ENCODE results near the gene ZCCHC9.
"Not testable (repeated sequence)": the region's sequence is repeated elsewhere in the genome, so short reads cannot be mapped to it uniquely, and the experiment has no call there.

ZCCHC9 gene

DNA sequence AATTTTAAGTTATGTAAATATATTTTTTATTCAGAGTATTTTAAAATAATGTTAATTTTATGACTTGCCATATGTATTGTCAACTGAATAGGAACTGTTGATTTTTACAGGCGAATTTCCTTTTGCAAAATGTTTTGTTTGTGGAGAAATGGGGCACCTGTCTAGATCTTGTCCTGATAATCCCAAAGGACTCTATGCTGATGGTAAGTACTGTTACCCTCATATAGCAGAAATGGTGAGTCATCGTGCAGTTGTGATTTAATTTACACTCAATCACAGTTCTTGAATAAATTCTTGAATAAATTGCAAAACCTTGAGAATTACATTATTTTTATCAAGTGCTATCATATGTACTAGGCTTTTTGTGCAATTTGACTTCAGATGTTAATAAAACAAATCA is 7.4 kb downstream of the ZCCHC9 start:
- no peak for DNase-seq

DNA sequence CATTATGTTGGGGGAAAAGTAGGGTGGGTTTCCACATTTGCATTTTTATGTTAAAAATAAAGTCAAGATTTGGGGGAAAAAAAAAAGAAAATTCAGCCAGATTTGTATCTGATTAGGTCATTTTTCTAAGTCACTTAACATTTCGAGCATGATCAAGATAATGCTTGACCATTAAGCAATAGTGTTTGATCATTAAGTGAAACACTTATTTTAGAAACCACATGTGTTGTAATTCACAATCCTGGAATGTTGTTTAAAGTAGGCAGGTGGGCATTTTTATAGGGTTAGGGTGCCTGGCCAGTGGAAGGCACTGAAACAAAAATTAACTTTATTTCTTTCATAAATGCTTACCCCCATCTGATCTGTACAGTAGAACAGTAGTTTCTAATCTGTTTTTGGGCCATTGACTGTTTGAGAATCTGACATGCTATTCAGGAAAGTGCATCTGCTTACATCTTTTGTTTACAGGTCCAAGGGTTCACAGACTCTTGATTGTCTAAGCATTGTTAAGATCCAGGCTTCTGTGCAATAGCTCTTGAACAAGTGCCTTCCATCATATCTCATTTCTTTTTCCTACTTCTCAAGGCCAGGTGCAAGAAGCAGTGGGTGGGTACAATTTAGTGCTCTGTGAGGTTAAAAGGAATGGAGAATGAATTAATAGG is 9.1 kb downstream of the ZCCHC9 start:
- DNase-seq: no peak

DNA sequence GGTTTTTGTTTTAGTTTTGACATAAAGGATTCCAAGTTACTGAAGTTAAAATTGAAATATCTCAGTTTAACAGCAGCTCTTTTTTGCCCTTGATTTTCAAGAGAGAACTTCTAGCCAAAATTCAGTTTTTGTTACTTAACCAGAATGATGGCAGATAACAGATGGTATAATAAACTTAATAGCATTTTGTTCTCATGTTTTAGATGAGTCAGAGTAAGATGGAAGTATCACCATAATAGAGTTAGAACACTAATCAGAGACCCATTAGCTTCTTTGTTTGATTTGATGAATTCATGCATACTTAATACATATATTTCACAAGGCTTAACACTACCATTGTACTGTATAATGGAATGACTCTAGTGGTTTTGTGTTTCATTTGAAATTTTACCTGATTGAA is 11.9 kb downstream of the ZCCHC9 start:
- no peak for DNase-seq

DNA sequence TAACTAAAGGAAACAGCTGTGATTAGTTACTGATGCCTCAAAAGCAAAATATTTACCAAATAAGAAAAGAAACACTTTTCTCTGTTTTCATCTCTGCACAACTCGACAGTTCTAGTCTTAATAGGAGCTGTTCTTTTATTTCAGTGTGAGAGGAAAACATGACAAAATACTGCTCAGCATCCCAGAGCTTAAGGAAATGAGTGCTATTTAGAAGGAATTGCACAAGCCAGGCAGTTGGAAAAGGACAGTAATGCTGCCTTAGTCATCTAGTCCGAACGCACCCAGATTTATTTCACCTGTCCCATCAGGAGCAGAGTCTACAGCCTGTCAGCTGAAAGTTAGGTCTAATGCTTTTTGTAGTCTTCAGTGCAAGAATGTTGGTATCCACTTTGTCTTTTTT is 12.3 kb downstream of the ZCCHC9 start:
- no peak for DNase-seq

DNA sequence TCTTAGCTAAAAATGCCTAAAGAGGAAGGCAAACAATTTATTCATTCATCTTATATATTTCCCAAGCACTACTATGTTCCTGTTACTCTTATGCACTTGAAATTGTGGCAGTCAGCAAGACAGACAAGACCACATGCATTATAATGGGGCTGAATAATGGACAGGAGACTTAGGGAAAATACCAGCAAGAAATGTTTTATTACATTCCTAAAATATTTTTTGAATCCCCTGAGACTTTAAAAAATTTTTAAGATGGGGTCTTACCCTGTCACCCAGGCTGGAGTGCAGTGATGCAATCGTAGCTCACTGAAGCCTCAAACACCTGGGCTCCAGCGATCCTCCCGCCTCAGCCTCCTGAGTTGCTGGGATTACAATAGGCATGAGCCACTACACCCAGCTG is 13.2 kb downstream of the ZCCHC9 start:
- DNase-seq: no peak

DNA sequence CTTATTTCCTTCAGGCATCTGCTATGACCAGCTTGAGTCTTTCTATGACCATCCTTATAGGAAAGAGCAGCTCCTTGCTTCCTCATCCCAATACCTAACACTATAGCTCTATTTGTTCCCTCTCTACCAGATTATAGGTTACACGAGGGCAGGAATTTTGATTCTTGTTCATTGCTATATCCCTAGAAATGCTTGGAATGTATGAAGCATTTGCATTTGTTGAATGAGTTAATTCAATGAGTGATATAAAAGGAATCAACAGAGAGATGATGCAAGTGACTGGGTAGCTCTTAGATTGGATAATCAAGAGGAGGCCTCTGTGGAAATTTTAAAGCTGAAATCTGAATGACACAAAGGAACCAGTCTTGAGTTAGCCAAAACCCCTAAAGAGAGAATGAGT is 13.9 kb downstream of the ZCCHC9 start:
- no peak for DNase-seq

DNA sequence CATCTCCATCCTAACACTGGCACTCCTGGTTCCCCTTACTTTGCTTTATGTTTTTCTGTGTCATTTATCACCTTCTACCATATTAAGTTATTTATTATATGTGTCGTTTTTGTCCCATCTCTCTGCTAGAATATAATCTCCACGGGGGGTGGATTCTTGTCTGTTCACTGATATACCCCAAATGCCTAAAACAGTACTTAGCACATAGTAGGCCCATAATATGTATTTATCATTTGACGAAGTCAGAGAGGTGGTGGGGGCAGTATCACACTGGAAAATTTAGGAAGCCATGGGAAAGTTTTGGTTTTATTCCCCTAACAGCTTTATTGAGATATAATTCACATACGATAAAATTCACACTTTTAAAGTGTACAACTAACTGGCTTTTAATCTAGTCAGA is 14.4 kb downstream of the ZCCHC9 start:
- no peak for DNase-seq

DNA sequence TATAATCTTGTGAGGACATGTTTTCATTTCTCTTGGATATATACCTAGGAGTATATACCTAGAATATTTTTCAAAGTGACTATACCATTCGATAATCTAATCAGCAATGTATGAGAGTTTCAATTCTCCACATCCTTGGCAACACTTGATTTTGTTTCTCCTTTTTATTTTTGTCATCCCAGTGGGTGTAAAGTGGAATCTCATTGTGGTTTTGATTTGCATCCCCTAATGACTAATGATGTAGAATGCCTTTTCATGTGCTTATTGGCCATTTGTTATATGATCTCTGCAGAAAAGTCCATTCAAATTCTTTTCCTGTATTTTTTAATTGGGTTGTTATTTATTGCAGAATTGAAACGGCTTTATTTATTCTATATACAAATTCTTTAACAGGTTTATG is 15.2 kb downstream of the ZCCHC9 start:
- DNase-seq: no peak

DNA sequence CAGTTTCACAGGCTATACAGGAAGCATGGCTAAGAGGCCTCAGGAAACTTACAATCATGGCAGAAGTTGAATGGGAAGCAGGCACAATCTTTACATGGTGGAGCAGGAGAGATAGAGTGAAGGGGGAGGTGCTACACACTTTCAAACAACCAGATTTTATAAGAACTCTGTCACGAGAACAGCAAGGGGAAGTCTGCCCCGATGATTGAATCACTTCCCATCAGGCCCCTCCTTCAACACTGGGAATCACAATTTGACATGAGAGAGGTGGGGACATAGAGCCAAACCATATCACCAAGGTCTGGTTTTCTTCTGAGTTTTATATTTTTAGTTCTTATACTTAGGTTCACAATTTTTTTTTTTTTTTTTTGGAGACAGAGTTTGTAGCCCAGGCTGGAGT is 16.1 kb downstream of the ZCCHC9 start:
- no peak for DNase-seq

DNA sequence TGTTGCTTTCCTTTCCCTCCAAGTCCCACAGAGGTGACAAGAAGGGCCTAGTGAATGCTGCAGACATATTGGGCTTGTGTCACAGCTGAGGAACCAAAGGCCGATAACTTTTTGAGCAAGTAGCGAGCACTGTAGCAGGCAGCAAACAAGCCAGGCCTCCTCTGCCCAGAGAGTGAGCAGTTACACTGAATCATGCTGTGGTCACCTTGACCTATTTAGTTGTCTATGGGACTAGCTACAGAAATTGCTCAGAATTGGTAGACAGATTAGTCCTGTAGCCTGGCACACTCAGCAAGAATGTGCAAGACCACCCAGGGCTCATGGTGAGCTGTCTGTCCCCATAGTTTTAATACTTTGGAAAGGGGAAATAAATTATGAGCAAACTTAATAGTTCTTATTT is 25.2 kb downstream of the ZCCHC9 start:
- no peak for DNase-seq

DNA sequence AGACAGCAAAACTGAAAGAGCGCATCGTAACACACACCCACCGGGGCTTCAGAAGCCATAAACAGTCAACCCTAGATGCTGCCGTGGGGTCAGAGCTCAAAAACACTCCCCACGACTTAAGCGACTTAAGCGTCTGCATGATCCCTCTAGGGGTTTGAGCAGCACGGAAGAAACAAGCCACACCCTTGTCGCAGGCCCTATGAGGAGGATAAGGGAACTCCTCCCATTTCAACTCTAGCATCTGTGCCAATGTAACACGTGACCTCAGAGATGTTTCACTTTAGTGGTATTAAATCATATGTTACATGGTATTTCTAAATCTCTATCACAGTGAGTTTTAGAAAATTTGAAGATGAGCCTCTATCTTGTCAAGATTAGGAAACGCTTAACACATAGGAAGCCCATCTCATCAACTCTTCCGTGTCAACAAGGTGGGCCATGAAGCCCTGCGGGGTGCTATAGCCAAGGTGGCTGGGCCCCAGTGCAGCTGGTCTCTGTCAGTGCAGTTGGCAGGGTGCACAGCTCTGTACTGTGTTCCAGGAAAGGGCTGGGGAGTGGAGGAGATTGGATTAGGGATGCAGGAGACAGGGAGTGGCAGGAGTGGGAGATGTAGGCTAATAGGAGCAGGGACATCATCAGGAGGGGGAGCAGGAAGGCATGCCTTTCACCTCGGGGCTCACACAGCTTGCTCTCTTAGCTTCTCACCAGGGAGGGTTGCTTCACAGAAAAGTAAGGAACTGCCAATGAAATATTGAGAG is 33.1 kb downstream of the ZCCHC9 start:
- DNase-seq: no peak

DNA sequence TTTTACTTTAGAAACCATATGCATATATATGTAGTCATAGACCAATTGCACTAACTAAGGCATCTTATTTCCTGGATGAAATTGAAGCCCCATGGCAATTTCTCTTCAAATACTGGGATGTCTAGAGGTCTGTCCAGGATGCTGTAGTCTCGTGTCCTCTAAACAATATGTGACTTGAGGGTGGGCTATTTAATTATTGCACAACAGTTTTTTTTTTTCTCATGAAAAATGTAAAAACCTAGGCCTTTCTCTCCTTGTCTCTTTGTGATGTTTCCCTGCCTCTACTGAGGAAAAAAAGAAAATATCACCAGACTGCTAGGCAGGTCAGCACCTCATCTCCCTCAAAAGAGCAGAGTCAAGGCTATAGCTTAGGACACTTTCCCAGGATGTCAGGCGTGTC is 34.6 kb downstream of the ZCCHC9 start:
- DNase-seq: no peak

DNA sequence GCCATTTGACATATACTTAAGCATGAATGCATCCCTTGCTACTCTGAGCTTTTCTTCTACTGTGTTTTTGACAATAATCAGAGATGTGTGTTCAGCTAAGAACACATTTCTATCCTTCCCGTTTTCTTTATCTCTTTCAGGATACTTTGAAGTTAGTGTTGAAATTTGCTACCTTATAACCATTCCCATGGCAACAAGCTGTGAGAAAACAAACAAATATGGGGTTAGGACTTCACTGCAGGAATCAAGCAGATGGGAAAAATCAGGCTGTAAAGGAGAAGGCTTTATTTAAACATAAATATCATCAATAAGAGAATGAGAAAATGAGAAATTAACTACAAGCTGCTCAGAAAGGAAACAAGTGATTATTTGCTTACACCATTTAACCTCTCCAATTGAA is 35.2 kb downstream of the ZCCHC9 start:
- no peak for DNase-seq

DNA sequence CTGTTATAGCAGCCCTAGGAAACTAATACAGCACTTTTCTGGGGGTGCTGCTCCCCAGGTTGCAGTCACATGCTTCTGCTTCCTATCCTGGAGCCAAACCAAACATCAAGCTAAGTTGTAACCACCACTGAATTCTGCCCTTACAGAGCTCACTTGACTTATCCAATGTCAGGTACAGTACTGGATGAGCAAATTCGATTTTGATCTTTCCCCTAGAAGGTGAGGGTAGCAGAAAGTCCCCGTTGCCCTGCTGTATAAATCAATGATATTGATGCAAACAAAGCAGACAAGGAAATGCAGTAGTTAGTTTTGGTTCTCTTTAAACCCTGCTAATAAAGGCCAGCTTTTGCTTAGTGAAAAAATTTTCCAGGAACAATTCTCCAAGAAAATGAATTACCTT is 36.4 kb downstream of the ZCCHC9 start:
- no peak for DNase-seq

DNA sequence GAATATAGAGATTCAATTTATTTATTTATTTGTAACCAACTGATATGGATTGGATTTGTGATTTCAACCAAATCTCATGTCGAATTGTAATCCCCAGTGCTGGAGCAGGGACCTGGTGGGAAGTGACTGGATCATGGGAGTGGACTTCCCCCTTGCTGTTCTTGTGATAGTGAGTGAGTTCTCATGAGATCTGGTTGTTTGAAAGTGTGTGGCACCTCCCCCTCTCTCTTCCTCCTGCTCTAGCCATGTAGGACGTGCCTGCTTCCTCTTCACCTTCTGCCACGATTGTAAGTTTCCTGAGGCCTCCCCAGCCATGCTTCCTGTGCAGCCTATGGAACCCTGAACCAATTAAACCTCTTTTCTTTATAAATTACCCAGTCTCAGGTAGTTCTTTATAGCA is 36.8 kb downstream of the ZCCHC9 start:
- not testable (repeated sequence) for DNase-seq

DNA sequence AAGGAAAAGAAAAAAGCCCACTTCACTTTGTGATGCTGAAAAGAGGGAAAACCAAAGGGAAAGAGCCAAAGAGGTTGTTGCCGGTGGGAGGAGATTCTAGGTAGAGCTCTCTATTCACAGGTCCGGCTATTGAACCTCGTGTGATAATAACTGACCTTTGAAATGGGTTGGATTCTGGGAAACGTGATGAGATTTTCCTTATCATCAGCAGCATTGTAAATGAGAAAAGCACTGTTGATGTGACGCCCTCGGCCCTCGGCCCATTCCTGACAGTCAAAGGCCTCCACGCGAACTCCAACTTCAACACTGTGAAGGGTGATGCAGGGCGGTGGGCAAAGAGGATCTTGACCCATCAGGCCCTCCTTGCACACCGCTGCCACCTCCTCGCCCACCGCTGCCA is 43.3 kb downstream of the ZCCHC9 start:
- no peak for DNase-seq

DNA sequence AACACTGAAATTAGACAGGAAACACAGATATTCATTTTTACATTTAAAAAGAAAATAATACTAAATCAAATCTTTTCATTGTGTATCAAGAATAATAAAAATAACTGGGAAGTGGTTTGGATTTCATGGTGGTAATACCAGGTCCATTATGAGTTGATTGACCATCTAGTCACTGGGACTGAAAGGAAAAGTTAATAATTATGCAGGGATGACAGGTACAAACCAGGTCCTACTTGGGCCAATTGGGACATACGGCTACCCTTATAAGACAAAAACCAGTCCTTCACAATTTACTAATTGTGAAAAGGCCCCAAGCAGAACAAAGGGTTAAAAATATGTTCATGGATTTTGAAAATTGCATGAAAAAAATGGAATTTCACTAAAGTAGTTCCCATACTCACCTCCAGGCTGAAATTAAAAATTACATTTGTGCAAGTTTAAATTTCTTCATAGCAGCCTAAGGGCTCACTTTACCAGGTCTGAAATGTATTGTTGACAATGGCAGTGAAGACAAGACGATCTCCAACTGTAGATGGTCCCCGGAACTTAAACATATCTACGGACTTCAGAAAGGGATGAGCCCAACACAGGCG is 44.1 kb downstream of the ZCCHC9 start:
- DNase-seq: no peak

DNA sequence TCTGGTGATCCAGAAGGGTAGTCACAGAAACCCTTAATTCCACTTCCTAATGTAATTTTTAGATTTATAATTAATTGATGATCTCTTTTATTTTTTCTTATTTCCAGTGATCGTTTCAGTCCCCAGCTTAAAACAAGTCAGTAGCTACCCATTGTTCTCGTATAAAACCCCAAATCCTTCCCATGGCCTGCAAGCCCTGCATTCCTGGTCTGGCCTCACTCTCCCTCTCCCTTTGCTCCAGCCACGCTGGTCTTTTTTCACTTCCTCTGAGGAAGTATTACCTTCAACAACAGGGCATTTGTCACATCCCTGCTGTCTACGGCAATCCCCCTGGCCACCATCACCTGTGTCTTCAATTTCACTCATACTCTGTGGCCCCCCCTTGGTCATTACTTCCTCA is 47.8 kb downstream of the ZCCHC9 start:
- no peak for DNase-seq

DNA sequence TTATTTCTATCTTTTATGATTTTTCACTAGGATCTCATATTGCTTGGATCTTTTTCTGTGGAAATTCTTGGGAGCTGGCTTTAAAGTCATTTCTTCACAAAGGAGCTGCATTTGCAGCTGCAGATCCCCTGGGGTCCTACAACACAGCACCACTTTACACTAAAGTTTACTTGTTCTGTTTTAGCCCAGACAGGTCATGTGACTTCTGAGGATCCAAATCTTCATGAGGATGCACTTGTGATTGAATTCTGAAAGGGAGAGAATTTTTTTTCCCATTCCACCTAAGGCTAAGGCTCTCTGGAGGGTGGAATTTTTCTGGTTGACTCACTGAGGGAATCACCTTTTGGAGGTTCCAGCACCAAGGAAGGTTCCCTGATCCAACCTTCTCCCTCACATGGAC is 49.1 kb downstream of the ZCCHC9 start:
- DNase-seq: no peak

DNA sequence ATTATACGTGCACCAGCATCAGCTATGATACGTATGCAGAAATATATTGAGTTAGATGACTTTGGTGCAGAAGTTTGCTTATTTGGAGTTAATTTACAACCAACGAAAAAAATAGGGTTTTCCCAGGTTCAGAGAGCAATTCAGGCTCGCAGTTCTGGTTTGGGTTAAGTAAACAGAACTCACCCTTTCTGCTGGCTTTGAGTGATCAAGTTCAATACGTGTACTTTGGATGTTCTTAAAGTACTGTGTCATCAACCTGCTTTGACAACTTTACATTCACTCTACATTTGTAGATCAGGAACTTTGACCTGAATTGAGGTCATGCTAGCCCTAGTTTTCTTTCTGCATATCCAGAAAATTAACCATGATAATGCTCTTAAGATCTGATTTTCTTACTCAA is 51.8 kb downstream of the ZCCHC9 start:
- DNase-seq: no peak

DNA sequence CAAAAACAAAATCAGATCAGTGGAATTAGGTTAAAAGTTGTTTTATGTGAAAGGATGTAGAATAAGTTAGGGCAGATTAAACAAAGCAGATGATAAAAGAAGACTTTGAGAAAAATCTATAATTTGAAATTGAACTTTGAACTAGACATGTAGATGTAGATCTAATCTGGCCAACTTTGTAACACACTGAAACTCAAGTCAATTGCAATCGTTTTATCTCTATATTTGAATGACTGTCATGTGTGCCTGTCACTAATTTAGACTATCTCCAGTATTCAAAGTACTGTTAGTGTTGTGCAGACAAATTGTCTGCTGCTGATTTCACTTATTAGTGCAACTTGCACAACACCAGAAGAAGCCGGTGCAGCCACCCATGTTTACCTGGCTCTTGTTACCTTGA is 52.7 kb downstream of the ZCCHC9 start:
- DNase-seq: no peak

DNA sequence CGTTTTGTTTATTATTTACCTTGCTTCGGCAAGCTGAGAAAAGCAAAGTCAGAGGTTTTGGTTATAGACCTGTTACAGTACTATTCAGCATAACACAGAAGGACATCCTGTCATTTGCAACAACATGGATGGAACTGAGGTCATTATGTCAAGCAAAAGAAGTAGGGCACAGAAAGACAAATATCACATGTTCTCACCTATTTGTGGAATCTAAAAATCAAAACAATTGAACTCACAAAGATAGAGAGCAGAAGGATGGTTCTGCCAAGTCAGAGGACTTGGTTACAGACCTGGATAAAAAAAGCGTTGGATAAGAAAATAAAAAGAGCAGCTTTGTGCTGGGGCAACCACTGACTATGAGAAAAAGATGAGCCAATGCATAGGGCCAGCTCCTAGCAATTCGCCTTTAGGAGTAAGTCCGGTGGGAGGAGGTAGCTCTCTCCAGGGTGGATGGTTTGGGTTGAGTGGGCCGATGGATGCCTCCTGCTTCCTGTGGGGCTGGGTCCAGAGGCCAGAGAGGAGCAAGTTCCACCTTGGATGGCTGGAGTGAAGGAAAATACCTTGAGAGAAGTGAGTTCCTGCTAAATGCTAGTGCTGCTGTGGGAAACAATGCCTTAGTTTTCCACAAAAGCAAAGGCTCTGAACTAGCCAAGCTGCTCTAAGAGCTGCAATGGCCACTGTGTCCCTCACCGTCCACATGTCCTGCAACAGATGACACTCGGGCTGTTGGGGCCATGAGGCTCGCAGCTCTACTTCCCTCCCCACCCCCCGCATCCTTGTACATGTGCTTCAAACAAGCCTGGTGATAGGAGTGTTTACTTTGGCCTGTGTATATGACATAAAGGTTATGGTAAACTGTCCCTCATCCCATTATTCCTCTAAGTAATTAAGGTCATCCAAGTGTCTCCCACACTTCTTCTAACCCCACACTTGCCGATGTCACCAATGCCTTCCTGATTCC is 54.2 kb downstream of the ZCCHC9 start:
- no peak for DNase-seq

DNA sequence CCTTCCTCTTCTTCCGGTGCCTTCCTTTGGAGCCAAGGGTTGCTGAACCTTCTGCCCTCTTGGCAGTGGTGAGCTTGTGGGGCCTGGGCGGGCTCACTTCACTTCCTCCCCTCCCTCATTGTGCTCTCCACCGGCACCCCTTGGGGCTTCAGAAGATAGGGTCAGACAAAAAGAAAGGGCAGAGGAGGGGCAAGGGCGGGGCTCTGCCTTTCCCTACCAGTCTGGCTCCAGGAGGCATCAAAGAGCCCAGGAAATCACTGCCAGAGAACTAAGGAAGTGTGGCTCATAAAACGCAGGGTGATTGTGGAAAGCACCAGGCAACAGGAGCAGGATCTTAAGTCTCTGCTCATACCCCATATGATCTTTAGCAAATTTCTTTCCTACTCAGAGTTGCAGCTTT is 57.7 kb downstream of the ZCCHC9 start:
- no peak for DNase-seq
